SU-DHL-6 (cell line): ENCODE data around the gene EHHADH.

Source experiments
- EZH2phosphoT487 ChIP-seq: fragments of 200-600 bp; sonication (generic), shearing (Covaris generic); conservative IDR thresholded peaks from 2 replicates; pipeline ENCODE4 v1.6.1; 2018; ENCODE audit warnings: mild to moderate bottlenecking, antibody characterized with exemption, low read length, moderate library complexity, mixed read lengths
- TF ChIP-seq, protein P1 (sequence below): fragments of 200-600 bp; sonication (generic); IDR thresholded peaks from one replicate; pipeline ENCODE4 v1.5.1; 2017; ENCODE audit warnings: antibody characterized with exemption, mild to moderate bottlenecking, low read length, moderate library complexity; ENCODE audit not compliant: insufficient read depth, poor library complexity, severe bottlenecking

- TF ChIP-seq, protein P1, sequence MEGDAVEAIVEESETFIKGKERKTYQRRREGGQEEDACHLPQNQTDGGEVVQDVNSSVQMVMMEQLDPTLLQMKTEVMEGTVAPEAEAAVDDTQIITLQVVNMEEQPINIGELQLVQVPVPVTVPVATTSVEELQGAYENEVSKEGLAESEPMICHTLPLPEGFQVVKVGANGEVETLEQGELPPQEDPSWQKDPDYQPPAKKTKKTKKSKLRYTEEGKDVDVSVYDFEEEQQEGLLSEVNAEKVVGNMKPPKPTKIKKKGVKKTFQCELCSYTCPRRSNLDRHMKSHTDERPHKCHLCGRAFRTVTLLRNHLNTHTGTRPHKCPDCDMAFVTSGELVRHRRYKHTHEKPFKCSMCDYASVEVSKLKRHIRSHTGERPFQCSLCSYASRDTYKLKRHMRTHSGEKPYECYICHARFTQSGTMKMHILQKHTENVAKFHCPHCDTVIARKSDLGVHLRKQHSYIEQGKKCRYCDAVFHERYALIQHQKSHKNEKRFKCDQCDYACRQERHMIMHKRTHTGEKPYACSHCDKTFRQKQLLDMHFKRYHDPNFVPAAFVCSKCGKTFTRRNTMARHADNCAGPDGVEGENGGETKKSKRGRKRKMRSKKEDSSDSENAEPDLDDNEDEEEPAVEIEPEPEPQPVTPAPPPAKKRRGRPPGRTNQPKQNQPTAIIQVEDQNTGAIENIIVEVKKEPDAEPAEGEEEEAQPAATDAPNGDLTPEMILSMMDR: no peak
- no peak for TF ChIP-seq EZH2phosphoT487
Measured at GRCh38 chr3:185254799-185255198, 950 bp upstream of the EHHADH start.
